Gastrocnemius medialis (tissue), 4 donors: ENCODE measurements around the gene FDPS. TPM values are rescaled to one million over a fixed set of nuclear protein-coding genes. Genes with fewer than 3 reads are reported as not detected.
A peak's percentile ranks its signal among the peaks of the same experiment; 100 is the strongest.

Experiments used
- ATAC-seq, 2 donors: fragments of 150-250 bp; one replicate each; pipeline ENCODE4 v1.9.1; 2016
- DNase-seq, 2 donors: peaks; one replicate each; pipeline ENCODE4 v3.0.0-alpha.2; 2019
- H3K27ac ChIP-seq, 4 donors: fragments of 200-600 bp; sonication (generic); 1 replicate in 1 of 4; 2 replicates in 3 of 4; pipeline ENCODE4 v1.5.1; 2016 to 2018; ENCODE audit warnings: mild to moderate bottlenecking in 2 of 4, moderate library complexity in 1 of 4
- H3K27me3 ChIP-seq, 3 donors: fragments of 200-600 bp; sonication (generic) in 2 of 3; 1 replicate in 1 of 3; 2 replicates in 2 of 3; pipeline versions ENCODE4 v1.5.1 to v1.6.0; 2016 to 2019; ENCODE audit warnings: mild to moderate bottlenecking in 1 of 3, moderate library complexity in 1 of 3
- H3K36me3 ChIP-seq, 2 donors: fragments of 200-600 bp; sonication (generic) in 1 of 2; one replicate each; pipeline ENCODE4 v1.5.1; 2017 to 2018
- H3K4me1 ChIP-seq, 2 donors: fragments of 200-600 bp; sonication (generic) in 1 of 2; one replicate each; pipeline ENCODE4 v1.5.1; 2016 to 2017; ENCODE audit warnings: mild to moderate bottlenecking in 2 of 2
- H3K4me3 ChIP-seq, 4 donors: fragments of 200-600 bp; sonication (generic) in 3 of 4; 1 replicate in 1 of 4; 2 replicates in 3 of 4; pipeline ENCODE4 v1.5.1; 2016 to 2019; ENCODE audit warnings: mild to moderate bottlenecking in 2 of 4
- H3K9me3 ChIP-seq, 3 donors: fragments of 200-600 bp; sonication (generic) in 2 of 3; 1 replicate in 1 of 3; 2 replicates in 2 of 3; pipeline ENCODE4 v1.5.1; 2016 to 2019
- POLR2A ChIP-seq, 2 donors: fragments of 450-650 bp; IDR thresholded peaks; one replicate each; pipeline ENCODE4 v1.6.1; 2017; ENCODE audit warnings: antibody characterized with exemption in 2 of 2, mild to moderate bottlenecking in 2 of 2, moderate library complexity in 2 of 2
- in situ Hi-C, 4 donors: fragments of 200-750 bp; cut with MboI; loops; one replicate each; pipeline versions ENCODE4 v1.15.0 to v1.8.0; 2017; ENCODE audit warnings: low sequenced_read_pairs in 4 of 4
- intact Hi-C: fragments of 100-400 bp; cut with DNase I; formaldehyde crosslinking; loops from one replicate; pipeline ENCODE4 v1.15.1; 2023; ENCODE audit warnings: low total_unique reads
- total RNA-seq, 4 donors: library from RNA; depleted of rRNA; stranded (reverse); fragments of >200 nt; gene quantifications; one replicate each; pipeline versions ENCODE4 v1.1.0 to v1.2.3, GENCODE V29; 2016
- TF ChIP-seq, protein P1 (sequence below), 5 experiments: fragments of 450-650 bp in 3 of 5; fragments of 200-600 bp in 2 of 5; sonication (generic) in 2 of 5; IDR thresholded peaks in 4 of 5; conservative IDR thresholded peaks in 1 of 5; 1 replicate in 4 of 5; 2 replicates in 1 of 5; pipeline ENCODE4 v1.5.1; 2016 to 2019; ENCODE audit warnings: antibody characterized with exemption in 5 of 5, mild to moderate bottlenecking in 3 of 5, moderate library complexity in 3 of 5

Gene FDPS
- total RNA-seq, 4 donors from 2014 or later, result 47.6 to 65.4 (median 49.1) TPM

DNA sequence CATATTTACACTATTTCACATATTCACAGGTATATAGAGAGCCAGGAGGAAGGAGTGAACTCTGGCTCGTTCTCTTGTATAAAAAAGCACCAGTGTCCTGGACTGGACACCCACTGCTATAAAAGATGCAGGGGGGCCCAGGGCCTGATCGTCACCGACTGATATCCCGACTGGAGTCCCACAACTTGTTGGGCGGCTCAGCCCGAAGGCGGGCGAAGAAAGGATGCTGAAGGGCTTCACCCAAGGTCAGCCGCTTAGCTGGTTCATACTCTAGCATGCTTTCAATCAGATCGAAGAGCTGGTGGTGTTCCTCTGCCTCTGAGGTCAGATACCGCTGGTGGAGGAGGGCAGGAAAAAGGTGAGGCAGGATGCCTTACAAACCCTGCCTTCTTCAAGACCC is 45.6 kb upstream of the FDPS start:
- peaks cover 30 to 35% of the 10 kb centered on the region in 2 donors for H3K4me1 ChIP-seq
- intact Hi-C loops (no loop called here), in situ Hi-C loops (loop anchor here in 1 of 4 donors (10.0 kb wide), 1 partner anchor 52 kb away; no protein-coding TSS in a partner anchor)
- peak overlapping the region; percentile 79 to 90 (median 88) for H3K27ac ChIP-seq
- TF ChIP-seq, protein P1, sequence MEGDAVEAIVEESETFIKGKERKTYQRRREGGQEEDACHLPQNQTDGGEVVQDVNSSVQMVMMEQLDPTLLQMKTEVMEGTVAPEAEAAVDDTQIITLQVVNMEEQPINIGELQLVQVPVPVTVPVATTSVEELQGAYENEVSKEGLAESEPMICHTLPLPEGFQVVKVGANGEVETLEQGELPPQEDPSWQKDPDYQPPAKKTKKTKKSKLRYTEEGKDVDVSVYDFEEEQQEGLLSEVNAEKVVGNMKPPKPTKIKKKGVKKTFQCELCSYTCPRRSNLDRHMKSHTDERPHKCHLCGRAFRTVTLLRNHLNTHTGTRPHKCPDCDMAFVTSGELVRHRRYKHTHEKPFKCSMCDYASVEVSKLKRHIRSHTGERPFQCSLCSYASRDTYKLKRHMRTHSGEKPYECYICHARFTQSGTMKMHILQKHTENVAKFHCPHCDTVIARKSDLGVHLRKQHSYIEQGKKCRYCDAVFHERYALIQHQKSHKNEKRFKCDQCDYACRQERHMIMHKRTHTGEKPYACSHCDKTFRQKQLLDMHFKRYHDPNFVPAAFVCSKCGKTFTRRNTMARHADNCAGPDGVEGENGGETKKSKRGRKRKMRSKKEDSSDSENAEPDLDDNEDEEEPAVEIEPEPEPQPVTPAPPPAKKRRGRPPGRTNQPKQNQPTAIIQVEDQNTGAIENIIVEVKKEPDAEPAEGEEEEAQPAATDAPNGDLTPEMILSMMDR (IDR thresholded peaks at IDR 0.05 in 4 of 5, conservative IDR thresholded peaks at IDR 0.05 in 1 of 5), result no peak
- TF ChIP-seq POLR2A (IDR thresholded peaks at IDR 0.05), result no peak
- peaks cover 0 to 70% of the 10 kb centered on the region in 2 donors for H3K36me3 ChIP-seq
- no peak for DNase-seq
- H3K9me3 ChIP-seq, result no peaks in the 10 kb centered on the region
- H3K4me3 ChIP-seq, result no peak overlapping the region
- ATAC-seq, result no peak
- no peaks in the 10 kb centered on the region for H3K27me3 ChIP-seq

DNA sequence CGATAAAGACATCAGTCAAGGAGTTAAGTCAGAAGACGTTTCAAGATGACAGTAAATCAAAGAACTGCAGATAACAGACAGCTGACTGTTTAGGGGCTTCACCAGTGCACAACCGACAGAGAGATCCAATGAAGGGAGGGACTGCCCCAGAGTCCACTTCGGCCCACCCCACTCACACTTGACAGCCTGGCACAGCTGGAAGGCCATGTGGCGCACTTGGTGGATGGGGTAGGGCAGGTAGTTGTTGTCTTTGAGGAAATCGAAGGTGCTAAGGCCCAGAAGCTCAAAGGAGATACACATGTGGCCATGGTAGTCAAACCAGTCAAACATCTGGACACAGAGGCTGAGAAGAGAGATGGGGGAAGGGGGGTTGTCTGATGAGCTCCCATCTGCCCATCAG is 42.1 kb upstream of the FDPS start:
- intact Hi-C loops (no loop called here), in situ Hi-C loops (loop anchor here in 1 of 4 donors (10.0 kb wide), 1 partner anchor 48 kb away; no protein-coding TSS in a partner anchor)
- peak overlapping the region in 3 of 4 donors; percentile 61 to 64 (median 63) for H3K27ac ChIP-seq
- H3K4me1 ChIP-seq, result peaks cover 22 to 33% of the 10 kb centered on the region in 2 donors
- DNase-seq (no peak), ATAC-seq (no peak)
- H3K36me3 ChIP-seq, result peaks cover 0 to 87% of the 10 kb centered on the region in 2 donors
- no peaks in the 10 kb centered on the region for H3K27me3 ChIP-seq
- H3K9me3 ChIP-seq, result no peaks in the 10 kb centered on the region
- TF ChIP-seq POLR2A (IDR thresholded peaks at IDR 0.05), result no peak
- TF ChIP-seq, protein P1 (IDR thresholded peaks at IDR 0.05 in 4 of 5, conservative IDR thresholded peaks at IDR 0.05 in 1 of 5), result no peak
- no peak overlapping the region for H3K4me3 ChIP-seq

DNA sequence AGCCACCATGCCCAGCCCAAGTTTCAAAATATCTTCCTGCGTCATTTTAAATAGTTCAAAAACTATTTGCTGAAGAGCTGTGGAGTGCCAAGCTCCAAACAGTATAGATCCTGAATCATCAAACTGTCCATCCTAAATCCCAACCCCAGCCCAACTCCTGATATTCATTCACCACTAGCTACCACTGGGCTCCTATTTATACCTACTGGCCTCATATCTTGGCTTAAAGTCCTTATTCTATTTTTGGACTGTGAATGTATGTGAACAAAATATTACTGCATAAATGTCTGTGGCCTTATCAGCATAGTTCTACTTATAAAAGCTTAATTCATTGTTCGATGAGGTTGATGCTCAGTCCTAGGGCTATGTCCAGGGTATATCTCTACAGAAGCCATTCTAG is 41.3 kb upstream of the FDPS start:
- Histone ChIP-seq H3K9me3 (no peaks in the 10 kb centered on the region), H3K27me3 (no peaks in the 10 kb centered on the region), H3K4me3 (no peak overlapping the region), H3K36me3 (peaks cover 0 to 89% of the 10 kb centered on the region in 2 donors), H3K4me1 (peaks cover 30 to 40% of the 10 kb centered on the region in 2 donors), H3K27ac (peak overlapping the region; percentile 61 to 75 (median 64))
- intact Hi-C loops, result no loop called here
- no peak for DNase-seq
- in situ Hi-C loops, result loop anchor here in 1 of 4 donors (10.0 kb wide), 1 partner anchor 47 kb away; no protein-coding TSS in a partner anchor
- peak; percentile 67 to 86 for ATAC-seq
- TF ChIP-seq, protein P1 (IDR thresholded peaks at IDR 0.05 in 4 of 5, conservative IDR thresholded peaks at IDR 0.05 in 1 of 5), result no peak
- no peak for TF ChIP-seq POLR2A (IDR thresholded peaks at IDR 0.05)

DNA sequence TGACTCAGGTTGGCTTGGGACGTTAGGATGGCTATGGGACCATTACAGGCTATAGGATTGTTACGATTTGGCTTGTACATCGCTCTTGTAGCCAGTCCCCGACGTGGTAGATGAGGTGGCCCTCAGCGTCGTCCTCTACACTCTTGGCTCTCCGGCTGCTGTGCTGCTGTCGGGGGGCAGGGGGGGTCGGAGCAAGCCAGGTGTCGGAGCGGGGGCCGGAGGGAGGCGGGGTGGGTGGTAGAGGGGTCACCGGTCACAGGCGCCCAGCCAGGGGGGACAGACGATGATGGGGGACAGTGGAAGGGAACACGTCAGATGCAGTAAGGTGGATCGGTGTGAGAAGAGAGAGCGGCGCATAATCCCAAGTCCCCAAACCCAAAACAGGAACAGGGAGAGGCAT is 40.0 kb upstream of the FDPS start:
- Histone ChIP-seq H3K27ac (peak overlapping the region in 1 of 4 donors; percentile 64), H3K4me1 (peaks cover 27 to 35% of the 10 kb centered on the region in 2 donors), H3K9me3 (no peaks in the 10 kb centered on the region), H3K27me3 (no peaks in the 10 kb centered on the region), H3K4me3 (no peak overlapping the region), H3K36me3 (peaks cover 0 to 81% of the 10 kb centered on the region in 2 donors)
- intact Hi-C loops, result no loop called here
- in situ Hi-C loops, result loop anchor here in 1 of 4 donors (10.0 kb wide), 1 partner anchor 46 kb away; no protein-coding TSS in a partner anchor
- TF ChIP-seq, protein P1 (IDR thresholded peaks at IDR 0.05 in 4 of 5, conservative IDR thresholded peaks at IDR 0.05 in 1 of 5), result no peak
- no peak for TF ChIP-seq POLR2A (IDR thresholded peaks at IDR 0.05)
- ATAC-seq (no peak), DNase-seq (no peak)
